Hepatocyte (in vitro differentiated cells): ENCODE measurements around the gene SLC25A29.

Experiments used
- CTCF ChIP-seq: fragments of 200-600 bp; sonication (generic); IDR thresholded peaks from 2 replicates; pipeline ENCODE4 v1.5.1; 2016; ENCODE audit warnings: antibody characterized with exemption, mild to moderate bottlenecking; ENCODE audit not compliant: poor library complexity
- EZH2 ChIP-seq: fragments of 200-600 bp; sonication (generic); IDR thresholded peaks from 2 replicates; pipeline ENCODE4 v1.6.1; 2016; ENCODE audit warnings: antibody characterized with exemption, mild to moderate bottlenecking, borderline replicate concordance

GRCh38 chr14:100297320-100298300 is 8.6 kb downstream of the SLC25A29 start:
- TF ChIP-seq CTCF (no peak), EZH2 (no peak)
